Neural cell (in vitro differentiated cells): Measurements from ENCODE around the gene TMPRSS3. TPM values are rescaled to one million over a fixed set of nuclear protein-coding genes. Genes with fewer than 3 reads are reported as not detected.

Experiments
- H2AFZ ChIP-seq: fragments of 200-600, 300-800 bp; sonication (generic), shearing (Covaris generic); 2 replicates; pipeline ENCODE4 v1.6.0; 2014; ENCODE audit warnings: low read depth, mild to moderate bottlenecking, antibody characterized with exemption, low read length, moderate library complexity
- H3F3A ChIP-seq: fragments of 200-600 bp; shearing (Covaris generic); 2 replicates; pipeline ENCODE4 v1.6.1; 2016; ENCODE audit warnings: mild to moderate bottlenecking, moderate library complexity, mixed read lengths, antibody characterized with exemption, low read length; ENCODE audit not compliant: insufficient read depth, poor library complexity, severe bottlenecking
- H3K27ac ChIP-seq: fragments of 200-600, 300-800 bp; sonication (generic), shearing (Covaris generic); 2 replicates; pipeline ENCODE4 v1.5.1; 2014; ENCODE audit warnings: mild to moderate bottlenecking, low read length, moderate library complexity
- H3K27me3 ChIP-seq: fragments of 300-800, 200-600 bp; sonication (generic), shearing (Covaris generic); 2 replicates; pipeline ENCODE4 v1.6.0; 2014; ENCODE audit warnings: mild to moderate bottlenecking, low read depth, low read length, moderate library complexity; ENCODE audit not compliant: insufficient read depth
- H3K36me3 ChIP-seq: fragments of 300-800, 200-600 bp; sonication (generic), shearing (Covaris generic); 2 replicates; pipeline ENCODE4 v1.5.1; 2014; ENCODE audit warnings: mild to moderate bottlenecking, antibody characterized with exemption, low read length, moderate library complexity; ENCODE audit not compliant: insufficient read depth
- H3K4me2 ChIP-seq: fragments of 300-800, 200-600 bp; sonication (generic), shearing (Covaris generic); 2 replicates; pipeline ENCODE4 v1.6.0; 2014; ENCODE audit warnings: mild to moderate bottlenecking, low read length
- H3K4me3 ChIP-seq: fragments of 300-800, 200-600 bp; sonication (generic), shearing (Covaris generic); 2 replicates; pipeline ENCODE4 v1.5.1; 2014; ENCODE audit warnings: mild to moderate bottlenecking, low read length, moderate library complexity
- H3K79me2 ChIP-seq: fragments of 200-600 bp; shearing (Covaris generic); replicated peaks from 2 replicates; pipeline ENCODE4 v1.6.0; 2014; ENCODE audit warnings: mild to moderate bottlenecking, low read length, moderate library complexity; ENCODE audit not compliant: insufficient read depth
- H3K9ac ChIP-seq: fragments of 300-800, 200-600 bp; sonication (generic), shearing (Covaris generic); 2 replicates; pipeline ENCODE4 v1.6.1; 2016; ENCODE audit warnings: mild to moderate bottlenecking, low read length, mixed read lengths
- H3K9me2 ChIP-seq: fragments of 200-600 bp; shearing (Covaris generic); 2 replicates; pipeline ENCODE4 v1.6.1; 2016; ENCODE audit warnings: mild to moderate bottlenecking, low read length, mixed read lengths; ENCODE audit not compliant: insufficient read depth
- H3K9me3 ChIP-seq: fragments of 200-600, 300-800 bp; sonication (generic), shearing (Covaris generic); 2 replicates; pipeline ENCODE4 v1.6.1; 2016; ENCODE audit warnings: mild to moderate bottlenecking, mixed run types, low read length, moderate library complexity, mixed read lengths
- H4K20me1 ChIP-seq: fragments of 200-600 bp; shearing (Covaris generic); 2 replicates; pipeline ENCODE4 v1.6.1; 2016; ENCODE audit warnings: mild to moderate bottlenecking, mixed run types; ENCODE audit not compliant: insufficient read depth
- EP300 ChIP-seq: fragments of 450-650 bp; conservative IDR thresholded peaks from 2 replicates; pipeline ENCODE4 v1.6.1; 2014; ENCODE audit warnings: antibody characterized with exemption, mild to moderate bottlenecking, moderate library complexity; ENCODE audit not compliant: poor library complexity, severe bottlenecking
- EZH2 ChIP-seq: fragments of 200-600, 300-800 bp; shearing (Covaris generic), sonication (generic); IDR thresholded peaks from 2 replicates; pipeline ENCODE4 v1.6.1; 2014; ENCODE audit warnings: antibody characterized with exemption, low read length, borderline replicate concordance, mild to moderate bottlenecking; ENCODE audit not compliant: insufficient read depth, poor library complexity, severe bottlenecking
- MXI1 ChIP-seq: fragments of 450-650 bp; conservative IDR thresholded peaks from 2 replicates; pipeline ENCODE4 v1.6.1; 2014; ENCODE audit warnings: antibody characterized with exemption, mild to moderate bottlenecking; ENCODE audit not compliant: poor library complexity, severe bottlenecking
- POLR2AphosphoS5 ChIP-seq: IDR thresholded peaks from 2 replicates; pipeline ENCODE4 v1.6.1; 2012
- RAD21 ChIP-seq: fragments of 450-650 bp; conservative IDR thresholded peaks from 2 replicates; pipeline ENCODE4 v1.6.1; 2014; ENCODE audit warnings: antibody characterized with exemption, mild to moderate bottlenecking, moderate library complexity
- REST ChIP-seq: IDR thresholded peaks from 2 replicates; pipeline ENCODE4 v1.6.1; 2012; ENCODE audit warnings: borderline replicate concordance
- SMC3 ChIP-seq: fragments of 450-650 bp; conservative IDR thresholded peaks from 2 replicates; pipeline ENCODE4 v1.6.1; 2014; ENCODE audit warnings: antibody characterized with exemption, mild to moderate bottlenecking, moderate library complexity; ENCODE audit not compliant: poor library complexity
- TAF1 ChIP-seq: IDR thresholded peaks from 2 replicates; pipeline ENCODE4 v1.6.1; 2012; ENCODE audit warnings: low read depth
- polyA plus RNA-seq: library from polyadenylated mRNA; depleted of rRNA; stranded (reverse); fragments of >200 nt; gene quantifications from 2 replicates; pipeline ENCODE4 v1.2.3, GENCODE V29; 2014
- TF ChIP-seq, protein P1 (sequence below): fragments of 450-650 bp; IDR thresholded peaks from 2 replicates; pipeline ENCODE4 v1.5.1; 2014; ENCODE audit warnings: antibody characterized with exemption, mild to moderate bottlenecking, moderate library complexity; ENCODE audit not compliant: poor library complexity, severe bottlenecking

Gene TMPRSS3
- polyA plus RNA-seq, 1 donor from 2014 or later: 0.12 TPM

- H3K4me2 ChIP-seq: no peak overlapping the region
- no peaks in the 10 kb centered on the region for H3K79me2 ChIP-seq
- H3K9me3 ChIP-seq: no peaks in the 10 kb centered on the region
- TF ChIP-seq REST (no peak), TAF1 (no peak), SMC3 (no peak), RAD21 (no peak), EZH2 (no peak), EP300 (no peak), MXI1 (no peak), POLR2AphosphoS5 (no peak)
- TF ChIP-seq, protein P1, sequence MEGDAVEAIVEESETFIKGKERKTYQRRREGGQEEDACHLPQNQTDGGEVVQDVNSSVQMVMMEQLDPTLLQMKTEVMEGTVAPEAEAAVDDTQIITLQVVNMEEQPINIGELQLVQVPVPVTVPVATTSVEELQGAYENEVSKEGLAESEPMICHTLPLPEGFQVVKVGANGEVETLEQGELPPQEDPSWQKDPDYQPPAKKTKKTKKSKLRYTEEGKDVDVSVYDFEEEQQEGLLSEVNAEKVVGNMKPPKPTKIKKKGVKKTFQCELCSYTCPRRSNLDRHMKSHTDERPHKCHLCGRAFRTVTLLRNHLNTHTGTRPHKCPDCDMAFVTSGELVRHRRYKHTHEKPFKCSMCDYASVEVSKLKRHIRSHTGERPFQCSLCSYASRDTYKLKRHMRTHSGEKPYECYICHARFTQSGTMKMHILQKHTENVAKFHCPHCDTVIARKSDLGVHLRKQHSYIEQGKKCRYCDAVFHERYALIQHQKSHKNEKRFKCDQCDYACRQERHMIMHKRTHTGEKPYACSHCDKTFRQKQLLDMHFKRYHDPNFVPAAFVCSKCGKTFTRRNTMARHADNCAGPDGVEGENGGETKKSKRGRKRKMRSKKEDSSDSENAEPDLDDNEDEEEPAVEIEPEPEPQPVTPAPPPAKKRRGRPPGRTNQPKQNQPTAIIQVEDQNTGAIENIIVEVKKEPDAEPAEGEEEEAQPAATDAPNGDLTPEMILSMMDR: no peak
- H3K27me3 ChIP-seq: no peaks in the 10 kb centered on the region
- H2AFZ ChIP-seq: no peak overlapping the region
- H3K27ac ChIP-seq: no peak overlapping the region
- no peaks in the 10 kb centered on the region for H3K9me2 ChIP-seq
- H3K36me3 ChIP-seq: no peaks in the 10 kb centered on the region
- no peaks in the 10 kb centered on the region for H3F3A ChIP-seq
- H4K20me1 ChIP-seq: no peaks in the 10 kb centered on the region
- H3K4me3 ChIP-seq: no peak overlapping the region
- H3K9ac ChIP-seq: no peak overlapping the region
Measured at GRCh38 chr21:42406866-42407265, 11.0 kb upstream of the TMPRSS3 start.

- no peak overlapping the region for H2AFZ ChIP-seq
- H4K20me1 ChIP-seq: no peaks in the 10 kb centered on the region
Measured at GRCh38 chr21:42406201-42406621, 10.4 kb upstream of the TMPRSS3 start.

More at GRCh38 chr21:42406201-42406621, 10.4 kb upstream of the TMPRSS3 start:
- no peaks in the 10 kb centered on the region for H3K9me3 ChIP-seq
- H3K27me3 ChIP-seq: no peaks in the 10 kb centered on the region
- TF ChIP-seq SMC3: no peak
- no peak for TF ChIP-seq TAF1
- no peak for TF ChIP-seq EP300
- TF ChIP-seq MXI1: no peak
- TF ChIP-seq, protein P1: no peak
- TF ChIP-seq RAD21: no peak
- H3K4me3 ChIP-seq: no peak overlapping the region
- no peaks in the 10 kb centered on the region for H3K36me3 ChIP-seq
- no peak overlapping the region for H3K9ac ChIP-seq
- no peaks in the 10 kb centered on the region for H3K79me2 ChIP-seq
- H3F3A ChIP-seq: no peaks in the 10 kb centered on the region
- no peaks in the 10 kb centered on the region for H3K9me2 ChIP-seq
- no peak overlapping the region for H3K4me2 ChIP-seq
- H3K27ac ChIP-seq: no peak overlapping the region
